HepG2 (cell line): ENCODE measurements around the gene LRRC25. TPM values are rescaled to one million over a fixed set of nuclear protein-coding genes. Genes with fewer than 3 reads are reported as not detected.

ENCODE experiments used
- CBFB ChIP-seq: sonication (generic); formaldehyde crosslinking; IDR thresholded peaks from 2 replicates; pipeline ENCODE4 v1.4.0; 2020; ENCODE audit warnings: missing genetic modification reagents
- CREB1 ChIP-seq, 2 experiments: fragments of 450-650 bp in 1 of 2; IDR thresholded peaks; 2 replicates each; pipeline ENCODE4 v1.6.1; 2016 to 2017; ENCODE audit warnings: control low read depth in 1 of 2, mild to moderate bottlenecking in 1 of 2, missing compliant biosample characterization in 1 of 2, missing genetic modification characterization in 1 of 2
- DNMT3B ChIP-seq: conservative IDR thresholded peaks from 2 replicates; pipeline ENCODE4 v1.6.1; 2016; ENCODE audit warnings: missing biosample characterization, control low read depth
- EEA1 ChIP-seq: sonication (generic); formaldehyde crosslinking; IDR thresholded peaks from 2 replicates; pipeline ENCODE4 v1.5.1; 2020; ENCODE audit warnings: mild to moderate bottlenecking, missing genetic modification reagents, borderline replicate concordance
- HDAC1 ChIP-seq: sonication (generic); formaldehyde crosslinking; IDR thresholded peaks from 2 replicates; pipeline ENCODE4 v1.5.1; 2020; ENCODE audit warnings: mild to moderate bottlenecking, missing genetic modification reagents
- ISL2 ChIP-seq: sonication (generic); formaldehyde crosslinking; IDR thresholded peaks from 2 replicates; pipeline ENCODE4 v1.5.0; 2020; ENCODE audit warnings: missing genetic modification reagents
- LBX2 ChIP-seq: sonication (generic); formaldehyde crosslinking; IDR thresholded peaks from 2 replicates; pipeline ENCODE4 v1.5.0; 2020; ENCODE audit warnings: missing genetic modification reagents, mild to moderate bottlenecking, borderline replicate concordance
- MAFF ChIP-seq: IDR thresholded peaks from 2 replicates; pipeline ENCODE4 v1.6.1; 2011; ENCODE audit warnings: low read depth, low read length, improper control_type of control experiment
- MXI1 ChIP-seq: IDR thresholded peaks from 3 replicates; pipeline ENCODE4 v1.6.1; 2012; ENCODE audit warnings: low read depth, low read length, inconsistent platforms, borderline replicate concordance
- NFYC ChIP-seq: IDR thresholded peaks from 2 replicates; pipeline ENCODE4 v1.6.1; 2016; ENCODE audit warnings: missing genetic modification reagents, missing compliant biosample characterization
- PRMT3 ChIP-seq: sonication (generic); formaldehyde crosslinking; IDR thresholded peaks from 2 replicates; pipeline ENCODE4 v1.8.1; 2022; ENCODE audit warnings: low read depth, mild to moderate bottlenecking, moderate library complexity, missing genetic modification reagents, borderline replicate concordance
- SRSF9 ChIP-seq: fragments of 200-400 bp; formaldehyde crosslinking; IDR thresholded peaks from 2 replicates; pipeline ENCODE4 v1.6.1; 2018; ENCODE audit warnings: borderline replicate concordance, mild to moderate bottlenecking, low read depth, low read length; ENCODE audit not compliant: insufficient read depth, poor library complexity, severe bottlenecking
- TCF7L2 ChIP-seq: IDR thresholded peaks from 2 replicates; pipeline ENCODE4 v1.6.1; 2011; ENCODE audit warnings: mild to moderate bottlenecking, low read depth, low read length, moderate library complexity
- ZBTB7A ChIP-seq: sonication (generic); formaldehyde crosslinking; IDR thresholded peaks from 2 replicates; pipeline ENCODE4 v1.8.0; 2022; ENCODE audit warnings: mild to moderate bottlenecking, missing genetic modification reagents
- ZC3H13 ChIP-seq: sonication (generic); formaldehyde crosslinking; IDR thresholded peaks from 2 replicates; pipeline ENCODE4 v1.8.1; 2023; ENCODE audit warnings: mild to moderate bottlenecking, missing genetic modification reagents, moderate library complexity
- ZNF296 ChIP-seq: sonication (generic); formaldehyde crosslinking; conservative IDR thresholded peaks from 2 replicates; pipeline ENCODE4 v1.5.0; 2020; ENCODE audit warnings: mild to moderate bottlenecking, missing genetic modification reagents
- ZNF331 ChIP-seq: sonication (generic); formaldehyde crosslinking; IDR thresholded peaks from 2 replicates; pipeline ENCODE4 v1.4.0; 2020; ENCODE audit warnings: missing genetic modification reagents
- ZNF512B ChIP-seq: sonication (generic); formaldehyde crosslinking; IDR thresholded peaks from 2 replicates; pipeline ENCODE4 v1.5.1; 2020; ENCODE audit warnings: missing genetic modification reagents, mild to moderate bottlenecking, borderline replicate concordance
- polyA plus RNA-seq, 8 experiments: library from polyadenylated mRNA; depleted of rRNA in 3 of 8; stranded (reverse) in 7 of 8; unstranded in 1 of 8; fragments of >200 nt; fragmentation: Illumina TruSeq in 4 of 8; extraction: Trizol in 4 of 8; gene quantifications; 2 replicates each; pipeline versions ENCODE4 v1.2.1 to v1.2.3, GENCODE V29; 2011 to 2016; ENCODE audit warnings: low read depth in 4 of 8, missing spikeins in 1 of 8, mixed read lengths in 1 of 8; ENCODE audit not compliant: insufficient read depth in 1 of 8
- total RNA-seq, 5 experiments: library from RNA; depleted of rRNA; stranded (reverse); fragments of >200 nt; fragmentation: Illumina TruSeq; extraction: Trizol; gene quantifications; 2 replicates each; pipeline ENCODE4 v1.2.3, GENCODE V29; 2016; ENCODE audit warnings: low read depth in 1 of 5
- TF ChIP-seq, protein P1 (sequence below): sonication (generic); formaldehyde crosslinking; IDR thresholded peaks from 2 replicates; pipeline ENCODE4 v1.5.0; 2020; ENCODE audit warnings: missing genetic modification reagents
- TF ChIP-seq, protein P2 (sequence below): sonication (generic); formaldehyde crosslinking; IDR thresholded peaks from 2 replicates; pipeline ENCODE4 v1.8.0; 2022; ENCODE audit warnings: missing genetic modification reagents, low read depth, mild to moderate bottlenecking, borderline replicate concordance

The LRRC25 gene
- total and polyA plus RNA-seq, 2 of the 13 experiments (the other 11 are each of a cell fraction or from before 2014, with no cell fraction given) = 0.13 to 0.53 TPM

GRCh38 chr19:18379803-18380747 lies 17.3 kb downstream of the LRRC25 start (continued):
- TF ChIP-seq SRSF9 (no peak), CBFB (CRISPR knock-in tag) (peak; percentile 94), ZNF331 (CRISPR knock-in tag) (peak; percentile 95), ZNF296 (0 out of 2 replicates have a peak, but pooled peaks have one; percentile 55), ZBTB7A (CRISPR knock-in tag) (peak; percentile 86; the same call in 1 of the 2 replicates), LBX2 (no peak), ZC3H13 (peak; percentile 79; the same call in 1 of the 2 replicates), MXI1 (peak; percentile 64; the same call in 2 of the 3 replicates), PRMT3 (CRISPR knock-in tag) (0 out of 2 replicates have a peak, but pooled peaks have one; percentile 55), DNMT3B (CRISPR knock-in tag) (peak; percentile 95), EEA1 (CRISPR knock-in tag) (0 out of 2 replicates have a peak, but pooled peaks have one; percentile 27), ISL2 (CRISPR knock-in tag) (peak; percentile 97), TCF7L2 (peak; percentile 65; the same call in 1 of the 2 replicates), HDAC1 (peak; percentile 99), NFYC (CRISPR knock-in tag) (peak; percentile 59), MAFF (peak; percentile 40; the same call in 1 of the 2 replicates), CREB1 (IDR thresholded peaks at IDR 0.05) (peak; percentile 57), CREB1 (CRISPR knock-in tag; IDR thresholded peaks at IDR 0.05) (peak; percentile 91), ZNF512B (CRISPR knock-in tag) (no peak)
- TF ChIP-seq, protein P1, sequence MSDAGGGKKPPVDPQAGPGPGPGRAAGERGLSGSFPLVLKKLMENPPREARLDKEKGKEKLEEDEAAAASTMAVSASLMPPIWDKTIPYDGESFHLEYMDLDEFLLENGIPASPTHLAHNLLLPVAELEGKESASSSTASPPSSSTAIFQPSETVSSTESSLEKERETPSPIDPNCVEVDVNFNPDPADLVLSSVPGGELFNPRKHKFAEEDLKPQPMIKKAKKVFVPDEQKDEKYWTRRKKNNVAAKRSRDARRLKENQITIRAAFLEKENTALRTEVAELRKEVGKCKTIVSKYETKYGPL = peak; percentile 32; the same call in 1 of the 2 replicates
- TF ChIP-seq, protein P2, sequence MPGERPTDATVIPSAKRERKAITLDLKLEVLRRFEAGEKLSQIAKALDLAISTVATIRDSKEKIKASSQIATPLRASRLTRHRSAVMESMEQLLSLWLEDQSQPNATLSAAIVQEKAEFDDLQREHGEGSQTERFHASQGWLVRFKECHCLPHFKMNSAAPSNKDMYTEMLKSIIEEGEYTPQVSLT (CRISPR knock-in tag) = no peak
